Measurements from ENCODE around the gene GLYR1.

DNA sequence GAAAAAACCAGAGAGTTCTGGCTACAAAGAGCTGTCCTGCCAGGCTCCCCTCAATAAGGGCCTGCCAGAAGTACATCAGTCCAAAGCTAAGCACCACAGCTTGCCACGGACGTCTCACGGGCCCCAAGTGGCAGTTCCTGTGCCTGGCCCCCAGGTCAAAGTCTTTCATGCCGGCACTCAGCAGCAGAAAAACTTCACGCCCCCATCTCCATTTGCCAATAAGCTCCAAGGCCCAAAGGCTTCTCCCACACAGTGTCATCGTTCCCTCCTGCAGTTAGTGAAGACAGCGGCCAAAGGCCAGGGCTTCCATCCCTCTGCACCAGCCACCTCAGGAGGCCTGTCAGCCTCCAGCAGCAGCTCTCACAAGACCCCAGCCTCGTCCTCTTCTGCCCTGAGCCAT is 27.6 kb upstream of the GLYR1 start:
- TF ChIP-seq, protein P1, sequence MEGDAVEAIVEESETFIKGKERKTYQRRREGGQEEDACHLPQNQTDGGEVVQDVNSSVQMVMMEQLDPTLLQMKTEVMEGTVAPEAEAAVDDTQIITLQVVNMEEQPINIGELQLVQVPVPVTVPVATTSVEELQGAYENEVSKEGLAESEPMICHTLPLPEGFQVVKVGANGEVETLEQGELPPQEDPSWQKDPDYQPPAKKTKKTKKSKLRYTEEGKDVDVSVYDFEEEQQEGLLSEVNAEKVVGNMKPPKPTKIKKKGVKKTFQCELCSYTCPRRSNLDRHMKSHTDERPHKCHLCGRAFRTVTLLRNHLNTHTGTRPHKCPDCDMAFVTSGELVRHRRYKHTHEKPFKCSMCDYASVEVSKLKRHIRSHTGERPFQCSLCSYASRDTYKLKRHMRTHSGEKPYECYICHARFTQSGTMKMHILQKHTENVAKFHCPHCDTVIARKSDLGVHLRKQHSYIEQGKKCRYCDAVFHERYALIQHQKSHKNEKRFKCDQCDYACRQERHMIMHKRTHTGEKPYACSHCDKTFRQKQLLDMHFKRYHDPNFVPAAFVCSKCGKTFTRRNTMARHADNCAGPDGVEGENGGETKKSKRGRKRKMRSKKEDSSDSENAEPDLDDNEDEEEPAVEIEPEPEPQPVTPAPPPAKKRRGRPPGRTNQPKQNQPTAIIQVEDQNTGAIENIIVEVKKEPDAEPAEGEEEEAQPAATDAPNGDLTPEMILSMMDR (IDR thresholded peaks at IDR 0.05), result no peak
- no peak for TF ChIP-seq POLR2AphosphoS5 (IDR thresholded peaks at IDR 0.05; ENCODE audit: insufficient read depth in 1 of 2, low read depth in 1 of 2)
- no peak for TF ChIP-seq POLR2A (IDR thresholded peaks at IDR 0.05)

All from vagina (tissue), 2 donors.